C1 segment of cervical spinal cord (tissue), 14 donors: ENCODE results near the gene CHCHD3.

Source experiments
- DNase-seq, 14 donors: peaks; one replicate each; lab custom pipeline; 2025; lab: John Stamatoyannopoulos, UW

The CHCHD3 gene

GRCh38 chr7:133081599-133082389 is at the start of gene CHCHD3:
CHCHD3 (minus strand) TSS chr7:133082090; CDS start chr7:133081937, 153 bp downstream.
- peak; percentile 78 to 99 (median 97) for DNase-seq

- DNase-seq: no peak
These were observed 48.3 kb upstream of the CHCHD3 start for GRCh38 chr7:133130166-133130565.

- DNase-seq: no peak
These were observed 44.5 kb upstream of the CHCHD3 start for GRCh38 chr7:133126422-133126821.

- DNase-seq: no peak
These were observed 43.1 kb upstream of the CHCHD3 start for GRCh38 chr7:133124974-133125373.

- no peak for DNase-seq
These were observed 39.4 kb upstream of the CHCHD3 start for GRCh38 chr7:133121175-133121844.

- DNase-seq: no peak
These were observed 37.2 kb upstream of the CHCHD3 start for GRCh38 chr7:133119067-133119466.

- DNase-seq: no peak
These were observed 36.4 kb upstream of the CHCHD3 start for GRCh38 chr7:133118261-133118660.

GRCh38 chr7:133117452-133117851 is 35.6 kb upstream of the CHCHD3 start:
- peak in 2 of 14 donors; percentile 26 to 91 for DNase-seq

GRCh38 chr7:133115596-133115995 is 33.7 kb upstream of the CHCHD3 start:
- no peak for DNase-seq

GRCh38 chr7:133114519-133114918 is 32.6 kb upstream of the CHCHD3 start:
- no peak for DNase-seq

GRCh38 chr7:133112976-133113375 is 31.1 kb upstream of the CHCHD3 start:
- DNase-seq: no peak

- no peak for DNase-seq
These were observed 30.4 kb upstream of the CHCHD3 start for GRCh38 chr7:133112335-133112734.

GRCh38 chr7:133110312-133110711 is 28.4 kb upstream of the CHCHD3 start:
- no peak for DNase-seq

- no peak for DNase-seq
These were observed 27.9 kb upstream of the CHCHD3 start for GRCh38 chr7:133109816-133110215.

GRCh38 chr7:133108023-133108422 is 26.1 kb upstream of the CHCHD3 start:
- DNase-seq: no peak

- no peak for DNase-seq
These were observed 20.6 kb upstream of the CHCHD3 start for GRCh38 chr7:133102276-133103060.

- DNase-seq: no peak
These were observed 17.9 kb upstream of the CHCHD3 start for GRCh38 chr7:133099633-133100286.

GRCh38 chr7:133095119-133095671 is 13.3 kb upstream of the CHCHD3 start:
- no peak for DNase-seq

GRCh38 chr7:133091943-133092464 is 10.1 kb upstream of the CHCHD3 start:
- no peak for DNase-seq

GRCh38 chr7:133082390-133082766 is 488 bp upstream of the CHCHD3 start:
- DNase-seq: no peak

- peak in 1 of 14 donors; percentile 8 for DNase-seq
These were observed 731 bp downstream of the CHCHD3 start for GRCh38 chr7:133081119-133081598.
